Muscle of leg (tissue), 11 donors: ENCODE measurements around the gene ITSN1. TPM values are rescaled to one million over a fixed set of nuclear protein-coding genes. Genes with fewer than 3 reads are reported as not detected.
"Not testable (repeated sequence)": the region's sequence is repeated elsewhere in the genome, so short reads cannot be mapped to it uniquely, and the experiment has no call there.

Experiments
- DNase-seq: peaks from one replicate; pipeline ENCODE4 v3.0.0; 2013
- H3K27ac ChIP-seq: one replicate; pipeline ENCODE4 v1.5.1; 2013; ENCODE audit warnings: mild to moderate bottlenecking, low read length, control low read depth
- H3K27me3 ChIP-seq: one replicate; pipeline ENCODE4 v1.6.1; 2013; ENCODE audit warnings: low read length; ENCODE audit not compliant: control insufficient read depth, insufficient read depth
- H3K36me3 ChIP-seq: one replicate; pipeline ENCODE4 v1.6.1; 2013; ENCODE audit warnings: low read length; ENCODE audit not compliant: control insufficient read depth, insufficient read depth
- H3K4me1 ChIP-seq: one replicate; pipeline ENCODE4 v1.6.1; 2013; ENCODE audit warnings: low read length; ENCODE audit not compliant: control insufficient read depth, insufficient read depth
- H3K4me3 ChIP-seq: one replicate; pipeline ENCODE4 v1.5.1; 2013; ENCODE audit warnings: low read length, control low read depth
- H3K9me3 ChIP-seq: replicated peaks from 2 replicates; pipeline ENCODE4 v1.6.1; 2013; ENCODE audit warnings: low read depth, low read length; ENCODE audit not compliant: control insufficient read depth
- WGBS: methylation state at CpG from one replicate; pipeline ENCODE4 v1.1.5; 2013; ENCODE audit warnings: missing lambda C conversion rate; ENCODE audit not compliant: insufficient coverage; 5-methylcytosine and 5-hydroxymethylcytosine counted together
- polyA plus RNA-seq, 8 donors: library from polyadenylated mRNA; unstranded; fragments of 120-200 nt; gene quantifications; one replicate each; pipeline versions ENCODE4 v1.2.1 to v1.2.3, GENCODE V29; 2013; ENCODE audit warnings: inconsistent platforms in 1 of 8, low replicate concordance in 1 of 8; ENCODE audit not compliant: insufficient read length in 8 of 8, insufficient read depth in 1 of 8
- total RNA-seq: library from RNA; stranded (reverse); fragments of 120-200 nt; gene quantifications from one replicate; pipeline ENCODE4 v1.2.4, GENCODE V29; 2013

Gene ITSN1
- total and polyA plus RNA-seq, 9 donors: 26.1 to 42.6 (median 32.1) TPM

GRCh38 chr21:33676666-33677065, 34.4 kb downstream of the ITSN1 start:
- not testable (repeated sequence) for H3K4me1 ChIP-seq
- WGBS: no CpG with 5 or more reads among the region's 5 CpGs

GRCh38 chr21:33677450-33677849, 35.1 kb downstream of the ITSN1 start:
- Histone ChIP-seq H3K27me3 (no peaks in the 10 kb centered on the region), H3K27ac (no peak overlapping the region), H3K36me3 (no peaks in the 10 kb centered on the region), H3K4me3 (no peak overlapping the region), H3K9me3 (no peaks in the 10 kb centered on the region), H3K4me1 (no peaks in the 10 kb centered on the region)
- WGBS: 96% methylated on average over 8 of the region's 9 CpGs
- DNase-seq: no peak

More at GRCh38 chr21:33676666-33677065, 34.4 kb downstream of the ITSN1 start:
- H3K27ac ChIP-seq, H3K4me3 ChIP-seq, H3K9me3 ChIP-seq, H3K36me3 ChIP-seq, H3K27me3 ChIP-seq, DNase-seq: not testable (repeated sequence)

- Histone ChIP-seq H3K27me3 (no peaks in the 10 kb centered on the region), H3K4me3 (no peak overlapping the region)
- 94% methylated on average over 5 of the region's 6 CpGs for WGBS
These were observed 38.6 kb downstream of the ITSN1 start for GRCh38 chr21:33680870-33681269.

GRCh38 chr21:33682992-33683627, 40.8 kb downstream of the ITSN1 start:
- Histone ChIP-seq H3K36me3 (no peaks in the 10 kb centered on the region), H3K27me3 (no peaks in the 10 kb centered on the region), H3K4me3 (no peak overlapping the region), H3K27ac (no peak overlapping the region), H3K4me1 (no peaks in the 10 kb centered on the region), H3K9me3 (no peaks in the 10 kb centered on the region)
- no peak for DNase-seq
- WGBS: 40% methylated on average over 1 of the region's 4 CpGs

More at GRCh38 chr21:33680870-33681269, 38.6 kb downstream of the ITSN1 start:
- DNase-seq: no peak
- no peaks in the 10 kb centered on the region for H3K9me3 ChIP-seq
- H3K4me1 ChIP-seq: no peaks in the 10 kb centered on the region
- no peaks in the 10 kb centered on the region for H3K36me3 ChIP-seq
- no peak overlapping the region for H3K27ac ChIP-seq

- no peaks in the 10 kb centered on the region for H3K4me1 ChIP-seq
- WGBS: no CpG with 5 or more reads among the region's 2 CpGs
- H3K27ac ChIP-seq: no peak overlapping the region
These were observed 41.8 kb downstream of the ITSN1 start for GRCh38 chr21:33684068-33684467.

GRCh38 chr21:33684923-33685560, 42.7 kb downstream of the ITSN1 start:
- no peaks in the 10 kb centered on the region for H3K36me3 ChIP-seq
- no peaks in the 10 kb centered on the region for H3K27me3 ChIP-seq
- H3K9me3 ChIP-seq: no peaks in the 10 kb centered on the region
- DNase-seq: no peak
- no peak overlapping the region for H3K4me3 ChIP-seq
- H3K4me1 ChIP-seq: no peaks in the 10 kb centered on the region
- H3K27ac ChIP-seq: no peak overlapping the region
- 25% methylated on average over 2 of the region's 5 CpGs for whole genome bisulfite sequencing

More at GRCh38 chr21:33684068-33684467, 41.8 kb downstream of the ITSN1 start:
- Histone ChIP-seq H3K36me3 (no peaks in the 10 kb centered on the region), H3K27me3 (no peaks in the 10 kb centered on the region), H3K9me3 (no peaks in the 10 kb centered on the region), H3K4me3 (no peak overlapping the region)
- no peak for DNase-seq

- no peak for DNase-seq
- Histone ChIP-seq H3K27ac (no peak overlapping the region), H3K36me3 (no peaks in the 10 kb centered on the region), H3K9me3 (no peaks in the 10 kb centered on the region), H3K4me1 (no peaks in the 10 kb centered on the region), H3K27me3 (no peaks in the 10 kb centered on the region), H3K4me3 (no peak overlapping the region)
These were observed 43.4 kb downstream of the ITSN1 start for GRCh38 chr21:33685613-33686197.

- Histone ChIP-seq H3K4me3 (no peak overlapping the region), H3K27me3 (no peaks in the 10 kb centered on the region), H3K36me3 (no peaks in the 10 kb centered on the region), H3K4me1 (no peaks in the 10 kb centered on the region), H3K27ac (no peak overlapping the region), H3K9me3 (no peaks in the 10 kb centered on the region)
- DNase-seq: no peak
- 83% methylated on average over 1 of the region's 3 CpGs for WGBS
These were observed 44.1 kb downstream of the ITSN1 start for GRCh38 chr21:33686386-33686785.

GRCh38 chr21:33687634-33688033, 45.3 kb downstream of the ITSN1 start:
- Histone ChIP-seq H3K27me3 (no peaks in the 10 kb centered on the region), H3K36me3 (no peaks in the 10 kb centered on the region), H3K27ac (no peak overlapping the region), H3K9me3 (no peaks in the 10 kb centered on the region), H3K4me1 (no peaks in the 10 kb centered on the region), H3K4me3 (no peak overlapping the region)
- no peak for DNase-seq
- no CpG with 5 or more reads among the region's 3 CpGs for WGBS

GRCh38 chr21:33688353-33688752, 46.1 kb downstream of the ITSN1 start:
- Histone ChIP-seq H3K27me3 (no peaks in the 10 kb centered on the region), H3K27ac (no peak overlapping the region), H3K9me3 (no peaks in the 10 kb centered on the region), H3K4me3 (no peak overlapping the region), H3K4me1 (no peaks in the 10 kb centered on the region), H3K36me3 (no peaks in the 10 kb centered on the region)
- WGBS: no CpG with 5 or more reads among the region's 1 CpG
- peak; percentile 55 for DNase-seq
